HG03280 (cell line): ENCODE data around the gene ANGPTL4.
"Not testable (repeated sequence)": the region's sequence is repeated elsewhere in the genome, so short reads cannot be mapped to it uniquely, and the experiment has no call there.

Source experiments
- ATAC-seq: cut with Tn5 transposase; IDR thresholded peaks from one replicate; pipeline ENCODE4 v1.9.1; 2021; ENCODE audit warnings: mild to moderate bottlenecking, moderate library complexity; ENCODE audit not compliant: unreplicated experiment

The ANGPTL4 gene

DNA sequence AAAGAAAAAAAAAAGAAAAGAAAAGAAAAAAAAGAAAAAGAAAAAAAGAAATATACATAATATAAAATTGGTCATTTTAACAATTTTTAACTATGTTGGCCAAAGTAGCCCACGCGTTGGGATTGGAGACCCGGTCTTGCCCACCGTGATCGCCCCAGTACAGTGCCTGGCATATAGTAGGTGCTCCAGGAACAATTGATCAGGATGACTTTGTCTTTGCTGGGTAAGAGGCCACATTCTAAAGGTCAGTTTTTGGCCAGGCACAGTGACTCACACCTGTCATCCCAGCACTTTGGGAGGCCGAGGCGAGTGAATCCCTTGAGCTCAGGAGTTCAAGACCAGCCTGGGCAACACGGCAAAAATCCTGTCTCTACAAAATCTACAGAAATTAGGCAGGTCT is 3.8 kb upstream of the ANGPTL4 start:
- ATAC-seq: no peak

DNA sequence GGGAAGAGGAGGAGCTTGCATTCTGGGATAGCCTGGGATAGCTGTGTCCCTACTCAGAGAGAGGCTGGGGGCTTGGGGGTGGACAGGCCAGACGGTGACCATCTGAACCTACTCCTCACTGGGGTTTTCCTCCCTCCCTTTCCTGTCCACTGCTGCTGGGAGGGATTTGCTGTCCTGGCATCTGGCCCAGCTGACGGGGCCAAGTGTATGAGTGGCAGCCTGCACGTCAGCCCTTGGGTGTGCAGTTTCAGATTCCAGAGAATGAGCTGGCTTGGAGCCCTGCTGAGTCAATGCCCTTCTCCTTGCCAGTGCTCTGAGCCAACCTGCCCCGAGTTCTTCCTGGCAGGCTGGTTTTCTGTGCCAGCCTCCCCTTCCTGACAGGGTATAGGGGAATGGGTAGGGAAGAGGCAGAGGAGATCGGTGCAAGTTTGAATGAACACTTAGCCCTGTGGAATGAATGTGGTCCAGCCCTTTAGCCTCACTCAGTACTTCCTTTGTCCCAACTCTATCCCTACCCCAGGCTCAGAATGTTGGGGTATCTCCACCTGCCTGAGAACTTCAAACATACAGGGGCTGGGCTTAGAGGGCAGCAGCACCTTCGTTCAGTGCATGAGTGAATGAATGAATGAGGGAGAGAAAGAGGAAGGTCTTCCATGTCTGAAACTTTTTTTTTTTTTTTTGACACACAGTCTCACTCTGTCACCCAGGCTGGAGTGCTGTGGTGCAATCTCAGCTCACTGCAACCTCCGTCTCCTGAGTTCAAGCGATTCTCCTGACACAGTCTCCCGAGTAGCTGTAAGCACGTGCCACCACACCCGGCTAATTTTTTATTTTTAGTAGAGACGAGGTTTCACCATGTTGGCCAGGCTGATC is 1.8 kb upstream of the ANGPTL4 start:
- ATAC-seq: no peak

DNA sequence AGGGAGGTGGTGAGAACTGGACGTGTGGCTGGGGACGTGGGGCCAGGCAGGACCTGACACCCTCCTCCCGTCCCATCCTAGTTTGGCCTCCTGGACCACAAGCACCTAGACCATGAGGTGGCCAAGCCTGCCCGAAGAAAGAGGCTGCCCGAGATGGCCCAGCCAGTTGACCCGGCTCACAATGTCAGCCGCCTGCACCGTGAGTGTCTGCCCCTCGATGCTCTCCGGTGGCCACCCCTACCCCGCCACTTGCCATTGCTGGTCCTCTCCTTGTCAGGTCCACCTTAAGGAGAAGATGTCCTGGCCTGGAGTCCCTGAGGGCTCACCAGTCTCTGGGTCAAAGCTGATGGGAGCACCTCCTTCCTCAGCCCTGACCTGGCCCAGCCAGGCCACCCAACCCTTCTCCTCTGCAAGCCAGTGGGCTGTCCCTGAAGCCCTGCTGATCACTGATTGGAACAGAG is 2.2 kb downstream of the ANGPTL4 start:
- ATAC-seq: no peak

DNA sequence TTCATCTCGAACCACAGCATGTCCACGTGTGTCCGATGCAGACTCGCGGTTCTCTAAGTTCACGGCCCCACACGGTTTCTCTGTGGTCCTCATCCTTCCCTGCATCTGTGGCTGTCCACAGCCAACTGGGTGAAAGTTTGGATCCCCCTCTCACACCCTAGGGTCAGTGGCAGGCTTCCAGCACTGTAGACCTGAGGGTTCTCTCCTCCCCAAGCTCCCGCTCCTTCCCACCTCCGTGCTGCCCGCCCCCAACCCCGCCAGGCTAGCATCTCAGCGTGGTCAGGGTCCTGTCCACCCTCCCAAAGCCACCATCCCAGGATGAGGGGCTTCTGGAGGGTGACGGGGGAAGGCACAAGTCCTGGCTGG is 3.0 kb downstream of the ANGPTL4 start:
- no peak for ATAC-seq

DNA sequence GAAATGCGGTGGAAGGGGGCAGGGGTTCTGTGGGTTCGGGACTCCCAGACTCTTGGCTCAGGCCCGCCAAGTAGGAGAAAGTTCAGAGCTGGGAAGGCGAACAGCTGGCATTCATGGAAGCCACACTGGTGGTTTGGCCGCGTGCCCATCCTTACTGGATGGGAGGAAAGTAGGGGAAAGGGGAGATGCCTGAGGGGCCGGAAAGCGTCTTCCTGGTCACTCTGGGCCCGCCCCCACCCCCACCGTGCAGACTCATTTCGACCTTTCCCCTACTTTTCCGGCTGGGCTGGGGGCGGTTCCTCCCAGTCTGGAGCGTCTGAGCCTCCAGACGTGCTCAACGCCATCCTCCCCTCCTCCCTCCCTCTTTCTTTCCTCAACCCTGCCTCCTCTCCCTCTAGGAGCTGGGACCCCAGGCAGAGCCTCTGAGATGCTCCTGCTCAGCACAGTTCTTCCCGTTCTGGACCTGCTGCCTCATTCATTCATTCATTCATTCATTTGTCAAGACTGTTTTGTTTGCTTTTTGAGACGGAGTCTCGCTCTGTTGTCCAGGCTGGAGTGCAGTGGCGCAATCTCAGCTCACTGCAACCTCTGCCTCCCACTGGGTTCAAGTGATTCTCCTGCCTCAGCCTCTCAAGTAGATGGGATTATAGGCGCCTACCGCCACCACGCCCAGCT is 3.5 kb downstream of the ANGPTL4 start:
- no peak for ATAC-seq

DNA sequence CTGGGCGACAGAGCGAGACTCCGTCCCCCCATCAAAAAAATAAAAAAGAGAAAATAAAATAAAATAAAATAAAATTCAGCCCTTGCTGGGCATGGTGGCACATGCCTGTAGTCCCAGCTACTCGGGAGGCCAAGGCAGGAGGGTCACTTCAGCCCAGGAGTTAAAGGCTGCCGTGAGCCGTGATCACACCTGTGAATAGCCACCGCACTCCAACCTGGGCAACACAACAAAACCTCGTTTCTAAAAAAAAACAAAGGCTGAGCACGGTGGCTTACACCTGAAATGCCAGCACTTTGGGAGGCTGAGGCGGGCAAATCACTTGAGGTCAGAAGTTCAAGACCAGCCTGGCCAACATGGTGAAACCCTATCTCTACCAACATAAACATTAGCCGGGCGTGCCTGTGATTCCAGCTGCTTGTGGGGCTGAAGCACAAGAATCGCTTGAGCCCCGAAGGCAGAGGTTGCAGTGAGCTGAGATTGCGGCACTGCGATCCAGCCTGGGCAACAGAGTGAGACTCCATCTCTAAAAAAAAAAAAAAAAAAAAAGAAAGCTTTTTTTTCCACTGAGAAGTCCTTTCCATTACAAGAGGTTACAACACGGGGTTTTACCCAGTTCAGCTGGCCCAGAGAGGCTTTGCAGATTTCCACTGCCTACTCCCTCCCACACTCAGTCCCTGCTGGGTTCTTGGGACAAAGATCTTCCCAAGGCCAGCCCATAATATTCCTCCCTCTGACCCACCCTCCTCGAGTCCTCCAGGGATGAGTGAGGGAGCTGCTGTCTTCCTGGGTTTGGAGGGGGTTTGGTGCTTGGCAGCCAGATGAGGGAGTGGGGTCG is 6.4 kb downstream of the ANGPTL4 start:
- ATAC-seq: no peak

DNA sequence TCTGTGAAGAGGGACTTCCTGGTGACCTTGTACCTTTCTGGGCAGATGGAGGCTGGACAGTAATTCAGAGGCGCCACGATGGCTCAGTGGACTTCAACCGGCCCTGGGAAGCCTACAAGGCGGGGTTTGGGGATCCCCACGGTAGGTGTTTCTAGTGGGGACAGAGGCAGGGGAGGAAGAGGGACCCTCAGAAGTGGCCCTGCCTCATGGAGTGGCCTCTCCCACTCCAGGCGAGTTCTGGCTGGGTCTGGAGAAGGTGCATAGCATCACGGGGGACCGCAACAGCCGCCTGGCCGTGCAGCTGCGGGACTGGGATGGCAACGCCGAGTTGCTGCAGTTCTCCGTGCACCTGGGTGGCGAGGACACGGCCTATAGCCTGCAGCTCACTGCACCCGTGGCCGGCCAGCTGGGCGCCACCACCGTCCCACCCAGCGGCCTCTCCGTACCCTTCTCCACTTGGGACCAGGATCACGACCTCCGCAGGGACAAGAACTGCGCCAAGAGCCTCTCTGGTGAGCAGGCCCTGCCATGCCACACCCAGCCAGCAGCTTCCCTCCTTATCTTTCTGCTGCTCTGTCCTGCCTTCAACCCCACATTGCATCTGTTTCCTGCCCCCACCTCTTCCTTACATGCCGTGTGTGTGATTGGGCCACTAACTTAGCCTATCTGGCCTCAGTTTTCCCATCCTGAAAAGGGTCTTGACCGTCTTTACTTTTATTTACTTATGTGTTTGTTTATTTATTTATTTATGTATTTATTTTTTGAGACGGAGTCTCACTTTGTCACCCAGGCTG is 7.3 kb downstream of the ANGPTL4 start:
- ATAC-seq: no peak

DNA sequence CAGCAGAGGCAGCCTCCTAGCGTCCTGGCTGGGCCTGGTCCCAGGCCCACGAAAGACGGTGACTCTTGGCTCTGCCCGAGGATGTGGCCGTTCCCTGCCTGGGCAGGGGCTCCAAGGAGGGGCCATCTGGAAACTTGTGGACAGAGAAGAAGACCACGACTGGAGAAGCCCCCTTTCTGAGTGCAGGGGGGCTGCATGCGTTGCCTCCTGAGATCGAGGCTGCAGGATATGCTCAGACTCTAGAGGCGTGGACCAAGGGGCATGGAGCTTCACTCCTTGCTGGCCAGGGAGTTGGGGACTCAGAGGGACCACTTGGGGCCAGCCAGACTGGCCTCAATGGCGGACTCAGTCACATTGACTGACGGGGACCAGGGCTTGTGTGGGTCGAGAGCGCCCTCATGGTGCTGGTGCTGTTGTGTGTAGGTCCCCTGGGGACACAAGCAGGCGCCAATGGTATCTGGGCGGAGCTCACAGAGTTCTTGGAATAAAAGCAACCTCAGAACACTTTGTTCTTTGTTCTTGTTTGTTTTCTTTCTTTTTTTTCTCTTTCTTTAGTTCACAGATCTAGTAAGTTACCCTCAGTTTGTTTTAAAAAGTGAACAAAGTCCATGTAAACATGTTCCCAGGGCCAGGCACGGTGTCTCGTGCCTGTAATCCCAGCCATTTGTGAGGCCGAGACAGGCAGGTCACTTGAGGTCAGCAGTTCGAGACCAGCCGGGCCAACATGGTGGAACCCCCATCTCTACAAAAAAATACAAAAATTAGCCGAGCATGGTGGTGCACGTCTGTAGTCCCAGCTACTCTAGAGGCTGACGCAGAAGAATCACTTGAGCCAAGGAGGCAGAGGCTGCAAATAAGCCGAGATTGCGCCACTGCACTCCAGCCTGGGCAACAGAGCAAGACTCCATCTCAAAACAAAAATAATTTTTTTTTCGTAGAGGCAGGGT is 10.2 kb downstream of the ANGPTL4 start:
- no peak for ATAC-seq

DNA sequence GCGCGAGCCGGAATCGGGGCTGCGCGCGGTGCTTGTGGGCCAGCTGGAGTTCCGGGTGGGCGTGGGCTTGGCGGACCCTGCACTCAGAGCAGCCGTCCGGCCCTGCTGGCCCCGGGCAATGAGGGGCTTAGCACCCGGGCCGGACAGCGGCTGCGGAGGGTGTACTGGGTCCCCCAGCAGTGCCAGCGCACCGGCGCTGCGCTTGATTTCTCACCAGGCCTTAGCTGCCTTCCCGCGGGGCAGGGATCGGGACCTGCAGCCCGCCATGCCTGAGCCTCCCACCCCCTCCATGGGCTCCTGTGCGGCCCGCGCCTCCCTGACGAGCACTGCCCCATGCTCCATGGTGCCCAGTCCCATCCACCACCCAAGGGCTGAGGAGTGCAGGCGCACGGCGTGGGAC is 11.8 kb downstream of the ANGPTL4 start:
- ATAC-seq: not testable (repeated sequence)

DNA sequence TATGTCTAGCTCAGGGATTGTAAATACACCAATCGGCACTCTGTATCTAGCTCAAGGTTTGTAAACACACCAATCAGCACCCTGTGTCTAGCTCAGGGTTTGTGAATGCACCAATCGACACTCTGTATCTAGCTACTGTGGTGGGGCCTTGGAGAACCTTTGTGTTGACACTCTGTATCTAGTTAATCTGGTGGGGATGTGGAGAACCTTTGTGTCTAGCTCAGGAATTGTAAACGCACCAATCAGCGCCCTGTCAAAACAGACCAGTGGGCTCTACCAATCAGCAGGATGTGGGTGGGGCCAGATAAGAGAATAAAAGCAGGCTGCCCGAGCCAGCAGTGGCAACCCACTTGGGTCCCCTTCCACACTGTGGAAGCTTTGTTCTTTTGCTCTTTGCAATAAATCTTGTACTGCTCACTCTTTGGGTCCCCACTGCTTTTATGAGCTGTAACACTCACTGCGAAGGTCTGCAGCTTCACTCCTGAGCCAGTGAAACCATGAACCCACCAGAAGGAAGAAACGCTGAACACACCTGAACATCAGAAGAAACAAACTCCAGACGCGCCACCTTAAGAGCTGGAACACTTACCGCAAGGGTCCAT is 12.5 kb downstream of the ANGPTL4 start:
- not testable (repeated sequence) for ATAC-seq

DNA sequence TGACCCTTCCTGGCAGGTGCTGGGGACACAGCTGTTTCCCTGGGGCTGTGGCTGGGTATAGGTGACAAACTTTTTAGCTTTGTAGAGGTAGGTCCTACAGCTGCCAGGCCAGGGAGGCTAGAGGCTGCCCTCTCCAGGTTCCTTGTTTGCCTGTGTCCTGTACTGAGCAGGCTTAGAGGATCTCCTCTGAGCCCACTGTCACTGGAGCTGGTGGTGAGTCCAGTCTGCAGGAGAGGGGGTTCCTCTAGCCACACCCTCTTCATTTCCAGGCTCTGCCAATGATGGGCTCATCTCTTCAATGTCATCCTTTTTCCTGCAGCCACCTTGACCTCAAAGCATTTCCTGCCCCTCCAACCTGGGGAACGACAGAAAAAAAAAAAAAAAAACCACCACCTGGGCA is 13.6 kb downstream of the ANGPTL4 start:
- ATAC-seq: no peak

DNA sequence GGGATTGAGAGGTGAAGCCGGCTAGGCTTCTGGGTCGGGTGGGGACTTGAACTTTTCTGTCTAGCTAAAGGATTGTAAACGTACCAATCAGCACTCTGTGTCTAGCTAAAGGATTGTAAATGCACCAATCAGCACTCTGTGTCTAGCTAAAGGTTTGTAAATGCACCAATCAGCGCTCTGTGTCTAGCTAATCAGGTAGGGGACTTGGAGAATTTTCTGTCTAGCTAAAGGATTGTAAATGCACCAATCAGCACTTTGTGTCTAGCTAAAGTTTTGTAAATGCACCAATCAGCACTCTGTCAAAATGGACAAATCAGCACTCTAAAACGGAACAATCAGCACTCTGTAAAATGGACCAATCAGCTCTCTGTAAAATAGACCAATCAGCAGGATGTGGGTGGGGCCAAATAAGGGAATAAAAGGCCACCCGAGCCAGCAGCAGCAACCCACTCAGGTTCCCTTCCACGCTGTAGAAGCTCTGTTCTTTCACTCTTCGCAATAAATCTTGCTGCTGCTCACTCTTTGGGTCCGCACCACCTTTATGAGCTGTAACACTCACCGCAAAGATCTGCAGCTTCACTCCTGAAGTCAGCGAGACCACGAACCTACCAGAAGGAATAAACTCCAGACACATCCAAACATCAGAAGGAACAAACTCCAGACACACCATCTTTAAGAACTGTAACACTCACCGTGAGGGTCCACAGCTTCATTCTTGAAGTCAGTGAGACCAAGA is 15.4 kb downstream of the ANGPTL4 start:
- ATAC-seq: not testable (repeated sequence)

DNA sequence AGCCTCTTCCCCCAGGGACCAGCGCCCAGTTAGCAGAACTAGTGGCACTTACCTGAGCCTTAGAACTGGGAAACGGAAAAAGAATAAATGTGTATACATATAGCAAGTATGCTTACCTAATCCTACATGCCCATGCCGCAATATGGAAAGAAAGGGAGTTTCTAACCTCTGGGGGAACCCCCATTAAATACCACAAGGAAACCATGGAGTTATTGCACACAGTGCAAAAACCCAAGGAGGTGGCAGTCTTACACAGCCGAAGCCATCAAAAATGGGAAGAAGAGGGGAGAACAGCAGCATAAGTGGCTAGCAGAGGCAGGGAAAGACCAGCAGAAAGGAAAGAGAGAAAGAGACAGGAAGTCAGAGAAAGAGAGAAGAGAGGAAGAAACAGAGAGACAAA is 20.6 kb downstream of the ANGPTL4 start:
- not testable (repeated sequence) for ATAC-seq

DNA sequence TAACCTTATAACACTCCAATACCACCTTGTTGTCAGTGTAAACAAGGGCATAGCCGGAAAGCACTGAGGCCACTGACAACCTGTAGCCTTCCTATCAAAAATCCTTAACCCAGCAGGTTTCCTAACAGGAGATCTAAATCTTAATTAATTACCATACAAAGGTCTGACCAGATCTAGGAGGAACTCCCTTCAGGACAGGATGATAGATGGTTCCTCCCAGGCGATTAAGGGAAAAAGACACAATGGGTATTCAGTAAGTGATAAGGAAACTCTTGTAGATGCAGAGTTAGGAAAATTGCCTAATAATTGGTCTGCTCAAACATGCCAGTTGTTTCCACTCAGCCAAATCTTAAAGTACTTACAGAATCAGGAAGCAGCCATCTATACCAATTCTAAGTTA is 21.1 kb downstream of the ANGPTL4 start:
- ATAC-seq: not testable (repeated sequence)

DNA sequence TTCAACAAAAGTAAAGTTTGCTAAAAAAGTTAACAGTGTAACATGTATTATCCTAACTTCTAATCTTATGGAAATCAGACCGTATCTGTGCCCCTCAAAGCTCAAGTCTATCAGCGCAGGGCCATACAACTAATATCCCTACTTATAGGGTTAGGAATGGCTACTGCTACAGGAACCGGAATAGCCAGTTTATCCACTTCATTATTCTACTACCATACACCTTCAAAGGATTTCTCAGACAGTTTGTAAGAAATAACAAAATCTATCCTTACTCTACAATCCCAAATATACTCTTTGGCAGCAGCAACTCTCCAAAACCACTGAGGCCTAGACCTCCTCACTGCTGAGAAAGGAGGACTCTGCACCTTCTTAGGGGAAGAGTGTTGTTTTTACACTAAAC is 21.6 kb downstream of the ANGPTL4 start:
- ATAC-seq: not testable (repeated sequence)

DNA sequence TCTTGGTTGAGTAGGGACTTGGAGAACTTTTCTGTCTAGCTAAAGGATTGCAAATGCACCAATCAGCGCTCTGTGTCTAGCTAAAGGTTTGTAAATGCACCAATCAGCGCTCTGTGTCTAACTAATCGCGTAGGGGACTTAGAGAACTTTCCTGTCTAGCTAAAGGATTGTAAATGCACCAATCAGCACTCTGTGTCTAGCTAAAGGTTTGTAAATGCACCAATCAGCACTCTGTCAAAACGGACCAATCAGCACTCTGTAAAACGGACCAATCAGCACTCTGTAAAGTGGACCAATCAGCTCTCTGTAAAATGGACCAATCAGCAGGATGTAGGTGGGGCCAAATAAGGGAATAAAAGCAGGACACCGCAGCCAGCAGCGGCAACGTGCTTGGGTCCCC is 22.5 kb downstream of the ANGPTL4 start:
- not testable (repeated sequence) for ATAC-seq

DNA sequence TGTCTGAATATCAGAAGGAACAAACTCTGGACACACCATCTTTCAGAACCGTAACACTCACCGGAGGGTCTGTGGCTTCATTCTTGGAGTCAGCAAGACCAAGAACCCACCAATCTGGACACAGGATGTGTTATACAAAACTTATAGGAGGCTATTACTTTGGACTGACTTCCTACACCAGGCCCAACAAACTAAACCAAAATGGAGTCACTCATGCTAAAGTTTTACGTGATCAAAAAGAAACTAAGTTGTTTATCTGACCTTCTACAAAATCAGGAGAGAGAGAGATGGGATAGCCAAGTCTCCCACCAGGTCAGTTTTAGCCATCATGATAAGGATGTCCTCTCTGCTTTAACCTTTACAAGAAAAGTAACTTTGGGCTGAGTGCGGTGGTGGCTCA is 23.0 kb downstream of the ANGPTL4 start:
- ATAC-seq: no peak
